OCI-LY7 (cell line): ENCODE results near the gene ROBO1.
"Not testable (repeated sequence)": the region's sequence is repeated elsewhere in the genome, so short reads cannot be mapped to it uniquely, and the experiment has no call there.

Experiments
- CTCF ChIP-seq: fragments of 200-600 bp; sonication (generic); conservative IDR thresholded peaks from 2 replicates; pipeline ENCODE4 v1.5.1; 2014; ENCODE audit warnings: mild to moderate bottlenecking, antibody characterized with exemption, low read length, moderate library complexity, mixed read lengths
- EZH2phosphoT487 ChIP-seq: fragments of 200-600 bp; sonication (generic); IDR thresholded peaks from 2 replicates; pipeline ENCODE4 v1.6.1; 2018; ENCODE audit warnings: low read depth, borderline replicate concordance, mild to moderate bottlenecking, mixed run types, antibody characterized with exemption, low read length, moderate library complexity, mixed read lengths

GRCh38 chr3:79299949-79300635, 467.7 kb downstream of the ROBO1 start:
- not testable (repeated sequence) for TF ChIP-seq CTCF, EZH2phosphoT487
